T-cell (primary cell): ENCODE data around the gene WBP2. TPM values are rescaled to one million over a fixed set of nuclear protein-coding genes. Genes with fewer than 3 reads are reported as not detected.
"Not testable (repeated sequence)": the region's sequence is repeated elsewhere in the genome, so short reads cannot be mapped to it uniquely, and the experiment has no call there.

Experiments
- ATAC-seq, 4 experiments: fragments of 200-7000 bp in 3 of 4; fragments of 150-1000 bp in 1 of 4; cut with Tn5 transposase; replicated peaks in 1 of 4; 1 replicate in 3 of 4; 2 replicates in 1 of 4; pipeline ENCODE4 v1.10.0; 2021; ENCODE audit warnings: moderate library complexity in 3 of 4, mild to moderate bottlenecking in 2 of 4, moderate number of reproducible peaks in 1 of 4
- CTCF ChIA-PET, 2 donors: fragments of 300-600 bp; sonication (Branson Sonifier 250); formaldehyde crosslinking; loops; one replicate each; lab custom pipeline; 2022; ENCODE audit warnings: antibody characterized with exemption in 2 of 2; lab: Charles Lee
- POLR2A ChIA-PET, 2 donors: fragments of 300-600 bp; sonication (Branson Sonifier 250); formaldehyde crosslinking; loops; one replicate each; lab custom pipeline; 2022; ENCODE audit warnings: antibody characterized with exemption in 2 of 2; lab: Charles Lee
- DNase-seq, 35 experiments: peaks; one replicate each; pipeline versions ENCODE4 v3.0.0 to v3.0.0-alpha.2; 2013 to 2023
- H3K27ac ChIP-seq: one replicate; pipeline ENCODE4 v1.5.1; 2013; ENCODE audit warnings: low read length
- H3K27me3 ChIP-seq, 2 experiments: replicated peaks in 1 of 2; 1 replicate in 1 of 2; 2 replicates in 1 of 2; pipeline versions ENCODE4 v1.6.1 to v1.7.0; 2013; ENCODE audit warnings: low read length in 1 of 2, mixed read lengths in 1 of 2; ENCODE audit not compliant: control insufficient read depth in 2 of 2, insufficient read depth in 2 of 2; ENCODE audit errors: extremely low read depth in 1 of 2
- H3K36me3 ChIP-seq, 2 donors: 1 replicate in 1 of 2; 2 replicates in 1 of 2; pipeline versions ENCODE4 v1.6.1 to v1.7.0; 2013; ENCODE audit warnings: low read length in 1 of 2; ENCODE audit not compliant: control insufficient read depth in 2 of 2, insufficient read depth in 1 of 2; ENCODE audit errors: extremely low read depth in 1 of 2
- H3K4me1 ChIP-seq, 2 experiments: 1 replicate in 1 of 2; 2 replicates in 1 of 2; pipeline versions ENCODE4 v1.6.1 to v1.7.0; 2013; ENCODE audit warnings: low read length in 2 of 2, mixed read lengths in 1 of 2; ENCODE audit not compliant: insufficient read depth in 2 of 2, control insufficient read depth in 1 of 2; ENCODE audit errors: extremely low read depth in 1 of 2
- H3K4me3 ChIP-seq, 2 donors: 1 replicate in 1 of 2; 2 replicates in 1 of 2; pipeline versions ENCODE4 v1.5.1 to v1.7.0; 2013; ENCODE audit warnings: mild to moderate bottlenecking in 2 of 2, low read length in 1 of 2, moderate library complexity in 1 of 2; ENCODE audit not compliant: control insufficient read depth in 1 of 2; ENCODE audit errors: extremely low read depth in 1 of 2
- H3K9me3 ChIP-seq: 2 replicates; pipeline ENCODE4 v1.7.0; 2013
- H3K27ac Mint-ChIP-seq, 2 donors: one replicate each; pipeline ENCODE4 v1.8.0; 2020 to 2021; ENCODE audit warnings: mild to moderate bottlenecking in 2 of 2, mixed read lengths in 2 of 2
- H3K27me3 Mint-ChIP-seq, 2 donors: one replicate each; pipeline ENCODE4 v1.8.0; 2021 to 2022; ENCODE audit warnings: mixed read lengths in 2 of 2
- H3K36me3 Mint-ChIP-seq: one replicate; pipeline ENCODE4 v1.8.0; 2021; ENCODE audit warnings: mixed read lengths
- H3K4me1 Mint-ChIP-seq, 3 donors: one replicate each; pipeline ENCODE4 v1.8.0; 2020 to 2022; ENCODE audit warnings: mixed read lengths in 3 of 3, mild to moderate bottlenecking in 1 of 3
- H3K4me3 Mint-ChIP-seq, 3 donors: one replicate each; pipeline ENCODE4 v1.8.0; 2020 to 2022; ENCODE audit warnings: mild to moderate bottlenecking in 3 of 3, mixed read lengths in 3 of 3, moderate library complexity in 3 of 3
- H3K9me3 Mint-ChIP-seq, 3 donors: one replicate each; pipeline ENCODE4 v1.8.0; 2020 to 2022; ENCODE audit warnings: mixed read lengths in 3 of 3
- WGBS: methylation state at CpG from one replicate; pipeline ENCODE4 v1.1.5; 2013; ENCODE audit warnings: missing lambda C conversion rate; ENCODE audit not compliant: insufficient coverage; 5-methylcytosine and 5-hydroxymethylcytosine counted together
- total RNA-seq, 35 experiments: library from RNA in 6 of 35; stranded (reverse) in 6 of 35; fragments of 120-200 nt in 1 of 35; gene quantifications; one replicate each; pipeline versions ENCODE4 v1.2.1 to v1.2.4 and lab custom pipeline; 2013 to 2026

Gene WBP2
- total RNA-seq, 5 donors from 2014 or later (not counting 1 experiment from before 2014, with no cell fraction given) = 91.4 to 158 (median 138) TPM

DNA sequence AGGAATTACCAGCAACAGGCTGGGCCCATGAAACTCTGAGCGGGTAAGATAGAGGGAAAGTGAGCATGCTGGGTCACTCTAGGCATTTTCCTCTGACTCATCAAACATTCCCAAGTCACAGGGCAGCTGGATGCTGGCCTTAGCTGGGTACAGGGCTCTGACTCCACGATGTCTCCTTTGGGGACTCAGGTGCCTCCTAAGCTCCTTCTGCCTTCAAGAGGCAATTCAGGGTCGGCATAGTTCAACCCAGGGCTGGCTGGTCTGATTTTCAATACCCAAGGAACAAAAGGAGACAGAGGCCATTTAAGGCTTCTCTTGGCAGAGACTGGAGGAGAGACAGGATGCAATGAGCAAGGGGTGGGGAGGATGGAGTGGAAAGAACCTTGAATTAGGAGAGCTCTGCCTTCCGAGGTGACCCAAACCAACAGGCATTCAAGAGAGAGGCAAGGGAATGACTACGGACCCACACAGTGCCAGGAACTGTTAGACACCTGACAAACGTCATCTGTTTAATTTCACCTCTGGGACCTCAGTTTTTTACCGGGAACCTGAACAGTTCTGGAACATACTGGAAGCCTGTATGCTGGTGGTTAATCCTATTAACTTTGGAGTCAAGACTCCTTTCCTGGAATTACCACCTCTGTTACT, 910 bp downstream of the WBP2 start:
- H3K9me3 ChIP-seq = no peaks in the 10 kb centered on the region
- Mint-ChIP-seq H3K4me1 (peaks cover 33 to 43% (median 40%) of the 10 kb centered on the region in 3 donors), H3K27me3 (no peaks in the 10 kb centered on the region), H3K4me3 (no peak overlapping the region), H3K27ac (no peak overlapping the region), H3K36me3 (peaks cover 9% of the 10 kb centered on the region), H3K9me3 (no peaks in the 10 kb centered on the region)
- 40% methylated on average over 3 of the region's 7 CpGs for WGBS
- ChIA-PET CTCF (interaction anchor here (0.6 to 2.4 kb wide), 10 partner anchors 9 to 740 kb away, joined by 3 to 33 read pairs (median 8); partner anchors contain the start of genes GALK1 (in 1 of the 2), MRPL38 (in 1 of the 2) and TRIM65 (in 1 of the 2)), POLR2A (interaction anchor here (0.5 to 1.5 kb wide), 4 partner anchors 15 to 485 kb away, joined by 3 to 24 read pairs (median 6); a partner anchor contains a TSS)
- no peaks in the 10 kb centered on the region for H3K27me3 ChIP-seq
- peak overlapping the region; percentile 76 for H3K27ac ChIP-seq
- H3K4me1 ChIP-seq = peaks cover 13 to 42% of the 10 kb centered on the region in 2 experiments
- DNase-seq = no peak
- peak overlapping the region; percentile 66 to 88 for H3K4me3 ChIP-seq
- no peak for ATAC-seq
- peaks cover 5 to 25% of the 10 kb centered on the region in 2 donors for H3K36me3 ChIP-seq

DNA sequence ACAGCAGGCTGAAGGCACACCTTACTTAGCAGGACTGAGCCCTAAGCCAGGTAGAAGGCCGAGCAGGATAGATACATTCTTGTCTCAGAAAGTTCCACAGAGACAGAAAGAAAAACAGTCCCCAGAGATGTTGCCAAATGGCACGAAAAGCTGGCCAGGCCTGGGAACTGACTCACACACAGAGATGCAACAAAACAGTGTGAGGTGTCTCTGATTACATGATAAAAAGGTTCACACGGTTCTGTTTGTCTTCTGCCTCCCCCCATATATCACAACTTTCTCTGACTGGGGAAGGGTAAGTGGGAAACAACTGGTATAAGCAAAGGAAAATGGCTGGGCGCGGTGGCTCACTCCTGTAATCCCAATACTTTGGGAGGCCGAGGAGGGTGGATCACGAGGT, 1.7 kb downstream of the WBP2 start:
- Mint-ChIP-seq H3K27ac (peak overlapping the region; percentile 22 to 61), H3K27me3 (no peaks in the 10 kb centered on the region), H3K36me3 (peaks cover 10% of the 10 kb centered on the region), H3K4me1 (peaks cover 30 to 41% (median 37%) of the 10 kb centered on the region in 3 donors), H3K4me3 (no peak overlapping the region), H3K9me3 (no peaks in the 10 kb centered on the region)
- CTCF ChIA-PET = interaction anchor here (0.6 to 0.8 kb wide), 3 partner anchors 46 to 739 kb away, joined by 4 to 8 read pairs (median 4); partner anchors contain the start of gene MRPL38 (in 1 of the 2)
- no peak overlapping the region for H3K4me3 ChIP-seq
- peaks cover 10 to 40% of the 10 kb centered on the region in 2 experiments for H3K4me1 ChIP-seq
- POLR2A ChIA-PET = interaction anchor here in 1 of 2 donors (0.5 to 0.6 kb wide), 2 partner anchors 24 to 484 kb away, joined by 3 to 9 read pairs; no protein-coding TSS in a partner anchor
- no peak for ATAC-seq
- peaks cover 7 to 33% of the 10 kb centered on the region in 2 donors for H3K36me3 ChIP-seq
- DNase-seq = no peak
- H3K9me3 ChIP-seq = no peaks in the 10 kb centered on the region
- H3K27me3 ChIP-seq = no peaks in the 10 kb centered on the region
- no peak overlapping the region for H3K27ac ChIP-seq
- 100% methylated on average over 1 of the region's 7 CpGs for WGBS

DNA sequence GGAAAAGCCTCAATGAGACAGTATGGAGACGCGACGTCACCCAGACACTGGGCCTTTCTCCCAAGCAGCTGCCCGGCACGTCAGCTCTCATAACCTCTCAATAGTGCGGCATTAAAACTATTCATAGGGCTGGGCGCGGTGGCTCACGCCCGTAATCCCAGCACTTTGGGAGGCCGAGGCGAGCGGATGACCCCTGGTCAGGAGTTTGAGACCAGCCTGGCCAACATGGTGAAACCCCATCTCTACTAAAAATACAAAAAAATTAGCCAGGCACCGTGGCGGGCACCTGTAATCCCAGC, 3.5 kb downstream of the WBP2 start:
- not testable (repeated sequence) for DNase-seq
- 96% methylated on average over 13 of the region's 15 CpGs for WGBS

DNA sequence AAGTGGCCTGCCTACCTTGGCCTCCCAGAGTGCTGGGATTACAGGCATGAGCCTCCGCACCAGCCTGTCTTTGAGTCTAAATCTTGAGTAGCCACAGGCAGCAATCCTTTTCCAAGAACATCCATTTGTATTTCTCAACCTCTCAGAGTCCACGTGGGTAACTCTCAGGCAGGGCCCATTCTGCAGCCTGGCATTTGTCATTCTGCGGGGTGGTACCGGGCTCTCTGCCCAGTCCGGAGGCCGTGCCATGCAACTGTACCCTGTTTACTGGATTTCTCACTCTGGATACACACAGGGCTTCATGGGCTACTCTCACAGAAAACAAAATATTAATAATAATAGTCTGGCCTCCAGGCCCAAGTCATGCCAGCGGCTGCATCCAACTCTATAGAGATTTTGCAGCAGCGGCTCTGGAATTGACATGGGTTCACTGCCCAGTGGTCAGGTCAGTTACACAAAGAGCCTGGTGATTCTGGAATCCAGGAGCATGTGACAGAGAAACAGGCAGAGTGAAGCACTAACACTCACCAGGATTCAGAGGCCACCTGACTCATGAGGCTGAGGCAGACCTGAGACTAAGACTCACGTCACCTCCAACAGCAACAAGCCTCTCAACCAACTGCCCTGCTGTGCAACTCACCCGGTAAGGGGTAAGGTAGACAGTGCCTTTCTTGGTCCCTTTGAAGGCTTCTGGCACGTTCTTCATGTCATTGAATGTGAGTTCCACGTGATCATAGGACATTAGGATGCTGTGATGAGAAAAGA, 4.0 kb downstream of the WBP2 start:
- CTCF ChIA-PET = interaction anchor here in 1 of 2 donors (0.7 kb wide), 1 partner anchor 375 kb away, joined by 3 read pairs; no protein-coding TSS in a partner anchor
- Mint-ChIP-seq H3K4me1 (peaks cover 27 to 36% (median 34%) of the 10 kb centered on the region in 3 donors), H3K36me3 (peaks cover 20% of the 10 kb centered on the region), H3K4me3 (no peak overlapping the region), H3K27me3 (no peaks in the 10 kb centered on the region), H3K27ac (no peak overlapping the region), H3K9me3 (no peaks in the 10 kb centered on the region)
- Histone ChIP-seq H3K36me3 (peaks cover 15 to 57% of the 10 kb centered on the region in 2 donors), H3K4me1 (peaks cover 8 to 37% of the 10 kb centered on the region in 2 experiments), H3K27me3 (no peaks in the 10 kb centered on the region), H3K9me3 (no peaks in the 10 kb centered on the region), H3K4me3 (no peak overlapping the region), H3K27ac (no peak overlapping the region)
- POLR2A ChIA-PET = no interaction called here
- ATAC-seq (no peak), DNase-seq (no peak)
- WGBS = 97% methylated on average over 9 of the region's 12 CpGs

More for the DNA sequence above, 3.5 kb downstream of the WBP2 start:
- H3K9me3 ChIP-seq, ATAC-seq, POLR2A ChIA-PET, H3K4me3 ChIP-seq, H3K9me3 Mint-ChIP-seq, H3K27ac ChIP-seq, H3K27me3 ChIP-seq, H3K27me3 Mint-ChIP-seq, H3K4me3 Mint-ChIP-seq, H3K27ac Mint-ChIP-seq: not testable (repeated sequence)
- Mint-ChIP-seq H3K36me3 (peaks cover 18% of the 10 kb centered on the region), H3K4me1 (peaks cover 32 to 40% (median 39%) of the 10 kb centered on the region in 3 donors)
- Histone ChIP-seq H3K36me3 (peaks cover 15 to 51% of the 10 kb centered on the region in 2 donors), H3K4me1 (peaks cover 10 to 41% of the 10 kb centered on the region in 2 experiments)
- CTCF ChIA-PET = interaction anchor here in 1 of 2 donors (0.7 kb wide), 1 partner anchor 375 kb away, joined by 3 read pairs; no protein-coding TSS in a partner anchor

DNA sequence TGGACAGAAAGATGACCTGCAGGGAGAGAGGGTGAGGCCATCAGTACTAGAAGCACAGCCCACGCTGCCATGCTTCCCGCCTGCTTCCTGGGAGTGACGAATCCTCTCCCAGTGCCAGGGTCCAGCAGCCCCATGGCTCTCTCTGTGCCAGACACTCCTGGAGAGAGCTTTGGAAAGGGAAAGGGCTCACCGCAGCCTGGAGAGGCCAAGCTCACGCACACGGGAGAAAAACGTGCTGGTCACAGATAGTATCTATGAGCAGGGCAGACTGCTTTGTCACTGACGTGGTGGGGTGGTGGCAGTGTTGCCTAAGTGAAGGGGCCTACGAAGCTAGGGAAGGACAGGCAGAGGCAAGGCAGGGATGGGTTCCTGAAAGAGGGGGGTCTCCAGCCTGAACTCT, 5.4 kb downstream of the WBP2 start:
- 91% methylated on average over 9 of the region's 9 CpGs for WGBS
- H3K27ac Mint-ChIP-seq = no peak overlapping the region

DNA sequence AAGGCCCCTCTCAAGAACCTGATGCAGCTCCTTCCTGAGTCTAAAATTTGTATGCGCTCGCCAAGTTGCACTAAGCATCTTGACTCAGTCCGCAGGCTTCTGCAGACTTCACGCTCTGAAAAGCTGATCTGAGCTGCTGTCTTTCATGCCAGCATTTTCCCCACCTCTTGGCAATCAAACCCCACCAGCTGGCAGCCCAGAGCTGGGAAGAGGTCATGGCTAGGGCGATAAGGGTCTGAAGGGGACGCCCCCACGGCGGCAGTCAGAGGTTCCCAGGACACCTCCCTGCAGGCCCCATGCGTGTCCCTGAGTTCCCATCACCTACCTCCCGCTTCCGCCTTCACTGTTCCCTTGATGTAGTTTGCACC, 5.9 kb downstream of the WBP2 start:
- H3K4me1 Mint-ChIP-seq = peaks cover 32 to 44% (median 38%) of the 10 kb centered on the region in 3 donors
- H3K9me3 ChIP-seq = no peaks in the 10 kb centered on the region
- H3K4me3 Mint-ChIP-seq = no peak overlapping the region
- no peak overlapping the region for H3K27ac Mint-ChIP-seq
- H3K4me1 ChIP-seq = peaks cover 10 to 44% of the 10 kb centered on the region in 2 experiments
- H3K4me3 ChIP-seq = no peak overlapping the region
- H3K27me3 Mint-ChIP-seq = no peaks in the 10 kb centered on the region
- DNase-seq (no peak), ATAC-seq (no peak)
- WGBS = 97% methylated on average over 6 of the region's 11 CpGs
- no peak overlapping the region for H3K27ac ChIP-seq
- peaks cover 15 to 64% of the 10 kb centered on the region in 2 donors for H3K36me3 ChIP-seq
- no peaks in the 10 kb centered on the region for H3K27me3 ChIP-seq
- ChIA-PET POLR2A (no interaction called here), CTCF (interaction anchor here (0.7 to 1.6 kb wide), 3 partner anchors 9 to 27 kb away, joined by 3 read pairs; no protein-coding TSS in a partner anchor)
- H3K9me3 Mint-ChIP-seq = no peaks in the 10 kb centered on the region
- peaks cover 25% of the 10 kb centered on the region for H3K36me3 Mint-ChIP-seq

More for the DNA sequence above, 5.4 kb downstream of the WBP2 start:
- no peaks in the 10 kb centered on the region for H3K9me3 ChIP-seq
- DNase-seq (no peak), ATAC-seq (no peak)
- H3K36me3 ChIP-seq = peaks cover 15 to 64% of the 10 kb centered on the region in 2 donors
- Mint-ChIP-seq H3K4me1 (peaks cover 36 to 44% (median 42%) of the 10 kb centered on the region in 3 donors), H3K36me3 (peaks cover 25% of the 10 kb centered on the region), H3K27me3 (no peaks in the 10 kb centered on the region), H3K9me3 (no peaks in the 10 kb centered on the region), H3K4me3 (no peak overlapping the region)
- ChIA-PET POLR2A (interaction anchor here in 1 of 2 donors (0.6 kb wide), 1 partner anchor 13 kb away, joined by 3 read pairs; no protein-coding TSS in a partner anchor), CTCF (interaction anchor here in 1 of 2 donors (0.8 kb wide), 1 partner anchor 26 kb away, joined by 3 read pairs; no protein-coding TSS in a partner anchor)
- H3K4me1 ChIP-seq = peaks cover 12 to 44% of the 10 kb centered on the region in 2 experiments
- H3K4me3 ChIP-seq = no peak overlapping the region
- no peak overlapping the region for H3K27ac ChIP-seq
- no peaks in the 10 kb centered on the region for H3K27me3 ChIP-seq
